GM19468 (cell line): Measurements from ENCODE around the gene NINJ2.

Experiments used
- ATAC-seq: cut with Tn5 transposase; IDR thresholded peaks from one replicate; pipeline ENCODE4 v1.9.1; 2021; ENCODE audit warnings: mild to moderate bottlenecking, moderate library complexity, moderate number of reproducible peaks; ENCODE audit not compliant: unreplicated experiment; ENCODE audit errors: extremely low read depth

NINJ2 gene

DNA sequence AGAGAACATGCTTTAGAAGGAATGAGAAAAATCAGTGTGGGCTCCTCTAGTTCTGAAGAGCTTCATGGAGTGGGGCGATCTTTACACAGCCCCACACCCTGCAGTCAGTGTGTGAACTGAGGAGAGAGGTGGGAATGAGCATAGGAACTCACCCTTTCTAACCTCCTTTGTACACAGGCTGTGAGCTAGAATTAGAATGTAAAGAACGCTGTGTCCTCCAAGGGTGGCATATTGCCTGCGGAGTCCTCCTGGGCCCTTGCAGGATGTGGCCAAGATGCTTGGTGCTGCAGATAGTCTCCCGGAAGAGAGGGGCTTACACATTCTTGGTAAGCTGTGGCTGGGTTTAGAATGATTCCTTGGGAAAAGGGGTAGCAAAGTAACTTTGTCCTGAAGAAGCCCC lies 43.9 kb downstream of the NINJ2 start:
- no peak for ATAC-seq

DNA sequence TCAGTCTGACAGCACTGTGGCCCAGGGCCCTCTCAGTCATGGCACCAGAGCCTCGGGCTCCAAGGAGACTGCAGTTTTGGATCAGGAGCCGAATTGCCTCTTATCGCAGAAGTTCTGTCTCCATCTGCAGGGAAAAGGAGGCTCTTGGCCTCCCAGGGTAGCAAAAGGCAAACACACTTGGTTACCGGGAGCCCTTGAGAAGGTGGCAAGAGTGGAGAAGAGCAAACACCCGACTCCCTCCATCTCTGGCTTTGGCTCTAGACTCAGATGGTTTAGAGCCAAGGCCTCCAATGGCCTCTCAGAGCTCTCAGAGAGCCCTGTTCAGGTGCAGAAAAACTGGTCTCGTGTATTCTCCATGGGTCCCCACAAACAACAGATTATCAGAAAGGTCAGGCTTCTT lies 44.6 kb downstream of the NINJ2 start:
- ATAC-seq, result no peak

DNA sequence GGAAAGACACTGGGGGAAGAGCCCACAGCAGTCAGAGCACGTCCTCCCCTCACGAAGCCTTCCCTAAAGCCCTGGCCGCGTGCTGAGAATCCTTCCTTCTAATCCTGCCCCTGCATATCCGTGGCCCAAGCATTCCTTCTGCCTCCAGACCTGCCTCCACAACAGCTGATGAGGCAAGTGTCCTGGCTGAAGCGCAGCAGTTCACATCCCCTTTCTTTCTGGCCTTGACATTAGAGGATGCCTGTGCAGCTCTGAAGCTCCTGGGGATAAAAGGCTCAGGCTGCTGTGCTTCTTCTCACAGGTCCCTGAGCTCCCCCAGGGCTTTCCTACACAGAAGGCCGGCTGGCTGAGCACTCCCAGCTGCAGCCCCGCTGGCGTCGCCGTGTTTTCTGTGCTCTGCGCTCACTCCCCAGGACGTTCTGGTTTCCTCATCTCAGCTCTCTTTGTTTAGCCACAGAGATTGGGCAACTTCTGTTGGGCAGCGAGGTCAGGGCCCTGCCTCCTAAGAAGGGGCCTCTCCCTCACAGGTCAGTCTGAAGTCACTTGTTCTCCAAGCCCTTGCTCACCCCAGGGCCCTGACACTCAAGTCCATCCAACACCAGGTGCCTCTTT lies 45.8 kb downstream of the NINJ2 start:
- no peak for ATAC-seq

GRCh38 chr12:615620-616019 lies 47.6 kb downstream of the NINJ2 start:
- no peak for ATAC-seq

DNA sequence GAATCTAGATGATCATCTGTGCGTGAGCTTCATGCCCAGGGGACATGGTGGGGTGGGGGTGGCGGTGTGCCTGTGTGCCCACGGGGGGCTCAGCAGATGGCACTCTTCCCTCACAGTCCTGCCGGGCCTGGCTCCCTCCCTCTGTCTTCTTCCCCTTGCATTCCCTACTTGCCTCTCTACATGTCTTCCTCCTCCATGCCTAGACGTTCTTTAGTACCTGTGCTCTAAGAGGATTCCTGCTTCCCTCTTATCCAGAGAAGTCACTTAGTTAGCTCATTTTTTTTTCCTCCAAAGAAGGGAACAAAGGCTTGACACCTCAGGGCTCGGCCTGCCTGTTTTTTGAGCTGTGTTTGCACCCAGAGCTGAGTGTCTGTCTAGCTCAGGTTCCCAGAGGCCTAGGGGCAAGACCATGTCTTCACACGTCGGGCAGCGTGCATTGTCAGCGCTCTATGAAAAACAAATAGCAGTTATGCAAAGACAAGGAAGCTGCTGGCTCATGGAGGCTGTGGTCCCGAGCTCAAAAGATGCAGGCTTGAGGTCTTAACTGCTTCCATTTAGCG lies 48.8 kb downstream of the NINJ2 start:
- ATAC-seq, result no peak

GRCh38 chr12:613996-614395 lies 49.2 kb downstream of the NINJ2 start:
- ATAC-seq, result no peak

- no peak for ATAC-seq
Observed at GRCh38 chr12:612886-613285, 50.4 kb downstream of the NINJ2 start.

DNA sequence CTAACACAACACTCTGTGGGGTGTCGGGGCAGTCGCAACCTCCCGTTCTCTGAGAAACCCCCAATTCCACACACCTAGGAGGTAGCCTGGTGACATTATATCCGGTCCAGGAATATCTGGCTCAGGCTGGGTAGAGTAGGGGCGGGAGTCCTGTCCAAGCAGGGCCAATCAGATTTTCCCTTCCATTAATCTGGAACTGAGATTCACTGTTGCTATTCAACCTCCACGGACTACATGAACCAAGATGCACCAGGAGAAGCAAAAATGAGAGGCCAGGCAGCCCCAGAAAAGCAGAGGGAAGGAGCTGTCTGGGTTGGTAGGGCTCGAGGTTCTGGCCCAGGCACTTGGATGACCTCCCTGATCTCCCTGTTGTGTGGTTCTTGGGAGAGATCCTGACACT lies 51.0 kb downstream of the NINJ2 start:
- no peak for ATAC-seq

- no peak for ATAC-seq
Observed at GRCh38 chr12:611721-612120, 51.5 kb downstream of the NINJ2 start.

DNA sequence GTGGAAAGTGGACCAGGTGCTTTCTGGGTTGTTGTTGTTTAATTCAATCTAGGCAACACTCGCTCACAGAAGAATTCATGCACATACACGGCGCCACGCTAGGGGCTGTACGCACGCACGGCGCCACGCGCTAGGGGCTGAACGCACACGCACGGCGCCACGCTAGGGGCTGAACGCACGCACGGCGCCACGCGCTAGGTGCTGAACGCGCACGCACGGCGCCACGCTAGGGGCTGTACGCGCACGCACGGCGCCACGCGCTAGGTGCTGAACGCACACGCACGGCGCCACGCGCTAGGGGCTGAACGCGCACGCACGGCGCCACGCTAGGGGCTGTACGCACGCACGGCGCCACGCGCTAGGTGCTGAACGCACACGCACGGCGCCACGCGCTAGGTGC lies 54.3 kb downstream of the NINJ2 start:
- ATAC-seq, result no peak

DNA sequence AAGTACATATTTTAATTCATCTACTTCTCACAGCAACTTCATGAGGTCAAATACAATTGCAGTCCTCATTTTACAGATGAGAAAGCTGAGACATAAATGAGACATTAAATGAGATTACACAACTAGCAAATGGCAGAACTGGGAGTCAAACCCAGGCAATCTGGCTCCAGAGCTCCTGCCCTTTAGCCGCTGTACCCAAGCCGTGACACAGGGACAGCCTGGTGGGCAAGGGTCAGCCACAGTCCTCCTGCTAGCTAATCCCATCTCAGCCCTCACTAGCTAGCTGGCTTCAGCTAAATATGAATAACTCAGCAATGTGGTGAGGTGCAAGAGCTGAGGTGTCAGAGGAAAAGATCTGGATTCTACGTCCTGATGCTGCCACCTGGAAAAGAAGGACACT lies 54.8 kb downstream of the NINJ2 start:
- ATAC-seq, result no peak

- no peak for ATAC-seq
Observed at GRCh38 chr12:607541-608001, 55.7 kb downstream of the NINJ2 start.

- ATAC-seq, result no peak
Observed at GRCh38 chr12:604956-605355, 58.3 kb downstream of the NINJ2 start.

- no peak for ATAC-seq
Observed at GRCh38 chr12:602700-603068, 60.6 kb downstream of the NINJ2 start.

DNA sequence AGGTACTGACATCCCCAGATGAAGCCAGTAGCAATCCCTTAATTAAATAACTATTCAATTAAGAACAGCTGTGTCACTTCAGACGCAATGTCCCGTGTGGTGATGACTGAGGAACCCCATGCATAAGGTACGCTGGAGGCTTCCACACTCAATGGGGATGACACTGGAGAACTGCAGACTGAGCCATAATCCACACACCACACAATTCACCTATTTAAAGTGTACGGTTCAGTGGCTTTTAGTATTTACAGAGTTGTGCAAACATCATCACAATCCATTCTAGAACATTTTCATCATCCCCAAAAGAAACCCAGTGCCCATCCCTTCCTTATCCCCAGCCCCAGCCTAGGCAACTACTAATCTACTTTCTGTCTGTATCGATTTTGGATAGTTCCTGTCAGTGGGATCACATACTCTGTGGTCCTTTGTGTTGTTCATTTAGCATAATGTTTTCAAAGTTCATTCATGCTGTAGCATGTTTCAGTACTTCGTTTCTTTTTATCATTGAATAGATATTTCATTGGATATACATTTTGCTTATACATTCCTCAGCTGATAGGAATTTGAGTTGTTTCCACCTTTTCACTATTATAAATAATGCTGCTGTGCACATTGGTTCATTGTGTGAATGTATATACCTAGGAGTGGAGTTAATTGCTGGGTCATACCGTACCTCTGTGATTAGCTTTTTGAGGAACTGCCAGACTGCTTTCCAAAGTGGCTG lies 61.1 kb downstream of the NINJ2 start:
- no peak for ATAC-seq

DNA sequence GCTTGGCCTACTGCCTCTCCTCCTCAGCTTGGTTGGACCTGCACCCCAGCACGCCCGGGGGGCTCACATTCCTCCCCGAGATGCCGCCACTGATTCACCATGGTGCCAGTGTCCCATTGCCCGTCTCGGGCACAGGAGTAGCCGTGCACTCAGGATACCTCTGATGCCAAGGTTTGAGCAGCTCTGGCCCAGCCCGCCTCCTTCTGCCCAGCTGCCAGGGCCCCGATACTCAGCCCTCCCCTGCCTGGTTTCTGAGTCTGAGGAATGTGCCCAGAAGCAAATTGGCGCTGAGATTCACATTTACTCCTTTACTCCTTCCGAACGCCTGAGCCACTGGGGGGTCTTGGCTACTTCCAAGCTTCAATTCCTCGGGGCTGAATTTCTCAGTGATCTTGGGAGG lies 63.5 kb downstream of the NINJ2 start:
- ATAC-seq, result no peak

- no peak for ATAC-seq
Observed at GRCh38 chr12:597926-598568, 65.2 kb downstream of the NINJ2 start.

GRCh38 chr12:593396-594270 lies 69.6 kb downstream of the NINJ2 start:
- ATAC-seq, result no peak

DNA sequence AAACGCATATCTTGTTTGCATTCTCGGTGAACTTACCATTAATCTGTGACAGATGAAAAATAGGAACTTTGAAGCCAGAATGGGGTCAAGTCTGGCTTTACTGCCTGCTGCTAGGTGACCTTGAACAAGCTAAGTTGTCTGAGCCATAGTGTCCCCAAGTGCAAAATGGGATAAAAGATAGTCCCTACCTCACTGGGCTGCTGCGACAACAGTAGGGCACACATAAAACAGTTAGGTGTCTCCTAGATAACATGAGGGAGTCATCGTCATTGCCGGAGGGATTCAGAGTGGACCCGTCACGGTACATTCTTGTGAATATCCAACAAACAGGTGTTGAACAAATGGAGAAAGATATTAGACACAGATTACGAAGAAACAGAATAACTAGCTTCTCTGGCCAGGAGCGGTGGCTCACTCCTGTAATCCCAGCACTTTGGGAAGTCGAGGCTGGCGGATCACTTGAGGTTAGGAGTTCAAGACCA lies 71.2 kb downstream of the NINJ2 start:
- no peak for ATAC-seq
